Measurements from ENCODE around the gene WNT3. TPM values are rescaled to one million over a fixed set of nuclear protein-coding genes. Genes with fewer than 3 reads are reported as not detected.

WNT3 gene
- total and polyA plus RNA-seq, 2 experiments from 2014 or later, result 6.1 to 7.3 TPM

GRCh38 chr17:46720408-46720807 lies 98.1 kb downstream of the WNT3 start:
- no peaks in the 10 kb centered on the region for H3K79me2 ChIP-seq
- H3K4me2 ChIP-seq, result no peak overlapping the region
- H3K4me1 ChIP-seq (ENCODE audit: insufficient read depth), result no peaks in the 10 kb centered on the region
- H2AFZ ChIP-seq, result no peak overlapping the region
- H3K27me3 ChIP-seq, result no peaks in the 10 kb centered on the region
- WGBS (ENCODE audit: low lambda C conversion rate, missing lambda C conversion rate), result 50% methylated on average over 5 of the region's 5 CpGs
- no peaks in the 10 kb centered on the region for H3K9me2 ChIP-seq (replicated peaks; ENCODE audit: insufficient read depth)
- DNase-seq (ENCODE audit: low spot score), result no peak
- no peaks in the 10 kb centered on the region for H4K20me1 ChIP-seq (ENCODE audit: insufficient read depth, poor library complexity, severe bottlenecking)
- H3K27ac ChIP-seq, result no peak overlapping the region
- H3K4me3 ChIP-seq, result no peak overlapping the region
- TF ChIP-seq EZH2phosphoT487 (IDR thresholded peaks at IDR 0.05; ENCODE audit: low read depth, severe bottlenecking, unreplicated experiment) (no peak), CTCF (IDR thresholded peaks at IDR 0.05; ENCODE audit: poor library complexity) (no peak), EZH2 (IDR thresholded peaks at IDR 0.05; ENCODE audit: borderline replicate concordance) (no peak)
- no peaks in the 10 kb centered on the region for H3K9me3 ChIP-seq (ENCODE audit: low read depth)
- H3K36me3 ChIP-seq (replicated peaks; ENCODE audit: insufficient read depth, low read depth), result no peaks in the 10 kb centered on the region

GRCh38 chr17:46719891-46720290 lies 98.6 kb downstream of the WNT3 start:
- Histone ChIP-seq H3K9me2 (replicated peaks; ENCODE audit: insufficient read depth) (no peaks in the 10 kb centered on the region), H4K20me1 (ENCODE audit: insufficient read depth, poor library complexity, severe bottlenecking) (no peaks in the 10 kb centered on the region), H2AFZ (no peak overlapping the region), H3K4me3 (no peak overlapping the region), H3K79me2 (no peaks in the 10 kb centered on the region), H3K9me3 (ENCODE audit: low read depth) (no peaks in the 10 kb centered on the region), H3K4me2 (no peak overlapping the region), H3K4me1 (ENCODE audit: insufficient read depth) (no peaks in the 10 kb centered on the region), H3K36me3 (replicated peaks; ENCODE audit: insufficient read depth, low read depth) (no peaks in the 10 kb centered on the region), H3K27ac (no peak overlapping the region), H3K27me3 (no peaks in the 10 kb centered on the region)
- no peak for TF ChIP-seq EZH2phosphoT487 (IDR thresholded peaks at IDR 0.05; ENCODE audit: low read depth, severe bottlenecking, unreplicated experiment)
- TF ChIP-seq CTCF (IDR thresholded peaks at IDR 0.05; ENCODE audit: poor library complexity), result no peak
- TF ChIP-seq EZH2 (IDR thresholded peaks at IDR 0.05; ENCODE audit: borderline replicate concordance), result no peak
- WGBS (ENCODE audit: low lambda C conversion rate, missing lambda C conversion rate), result 46% methylated on average over 3 of the region's 3 CpGs
- no peak for DNase-seq (ENCODE audit: low spot score)

GRCh38 chr17:46717999-46718398 lies 100.5 kb downstream of the WNT3 start:
- no peaks in the 10 kb centered on the region for H3K36me3 ChIP-seq (replicated peaks; ENCODE audit: insufficient read depth, low read depth)
- no peak overlapping the region for H2AFZ ChIP-seq
- WGBS (ENCODE audit: low lambda C conversion rate, missing lambda C conversion rate), result 96% methylated on average over 4 of the region's 4 CpGs
- no peaks in the 10 kb centered on the region for H3K27me3 ChIP-seq
- H4K20me1 ChIP-seq (ENCODE audit: insufficient read depth, poor library complexity, severe bottlenecking), result no peaks in the 10 kb centered on the region
- H3K79me2 ChIP-seq, result no peaks in the 10 kb centered on the region
- DNase-seq (ENCODE audit: low spot score), result no peak
- no peaks in the 10 kb centered on the region for H3K4me1 ChIP-seq (ENCODE audit: insufficient read depth)
- no peak overlapping the region for H3K27ac ChIP-seq
- H3K9me3 ChIP-seq (ENCODE audit: low read depth), result no peaks in the 10 kb centered on the region
- TF ChIP-seq EZH2phosphoT487 (IDR thresholded peaks at IDR 0.05; ENCODE audit: low read depth, severe bottlenecking, unreplicated experiment) (no peak), CTCF (IDR thresholded peaks at IDR 0.05; ENCODE audit: poor library complexity) (no peak), EZH2 (IDR thresholded peaks at IDR 0.05; ENCODE audit: borderline replicate concordance) (no peak)
- no peaks in the 10 kb centered on the region for H3K9me2 ChIP-seq (replicated peaks; ENCODE audit: insufficient read depth)
- H3K4me2 ChIP-seq, result no peak overlapping the region
- no peak overlapping the region for H3K4me3 ChIP-seq

Other genes with a start within 250 kb of the WNT3 start
- 8.0 and 9.3 TPM in 2 replicates for gene ARL17A, start 239.0 kb downstream of the WNT3 start, total RNA-seq
- 7.8 and 9.2 TPM in 2 replicates for gene ARL17A, start 239.0 kb downstream of the WNT3 start, polyA plus RNA-seq
- gene NSF, start 228.0 kb downstream of the WNT3 start, total RNA-seq, result 33.8 and 35.1 TPM in 2 replicates
- gene NSF, start 228.0 kb downstream of the WNT3 start, polyA plus RNA-seq, result 22.6 and 22.7 TPM in 2 replicates
- gene WNT9B, start 32.9 kb upstream of the WNT3 start, total RNA-seq, result 2.6 and 3.0 TPM in 2 replicates
- gene WNT9B, start 32.9 kb upstream of the WNT3 start, polyA plus RNA-seq, result 0.33 and 2.4 TPM in 2 replicates
- 42.3 and 47.7 TPM in 2 replicates for gene GOSR2, start 104.5 kb upstream of the WNT3 start, total RNA-seq
- gene GOSR2, start 104.5 kb upstream of the WNT3 start, polyA plus RNA-seq, result 58.0 and 62.8 TPM in 2 replicates
- gene RPRML, start 160.6 kb upstream of the WNT3 start, total RNA-seq, result not detected in 2 replicates
- gene RPRML, start 160.6 kb upstream of the WNT3 start, polyA plus RNA-seq, result not detected in 2 replicates

Data from hepatocyte (in vitro differentiated cells).